COLO829 (cell line): ENCODE results near the gene PPP2R5B.
A peak's percentile ranks its signal among the peaks of the same experiment; 100 is the strongest.

Source experiments
- DNase-seq: peaks from one replicate; pipeline ENCODE4 v3.0.0; 2012; ENCODE audit warnings: low spot score

PPP2R5B gene

DNA sequence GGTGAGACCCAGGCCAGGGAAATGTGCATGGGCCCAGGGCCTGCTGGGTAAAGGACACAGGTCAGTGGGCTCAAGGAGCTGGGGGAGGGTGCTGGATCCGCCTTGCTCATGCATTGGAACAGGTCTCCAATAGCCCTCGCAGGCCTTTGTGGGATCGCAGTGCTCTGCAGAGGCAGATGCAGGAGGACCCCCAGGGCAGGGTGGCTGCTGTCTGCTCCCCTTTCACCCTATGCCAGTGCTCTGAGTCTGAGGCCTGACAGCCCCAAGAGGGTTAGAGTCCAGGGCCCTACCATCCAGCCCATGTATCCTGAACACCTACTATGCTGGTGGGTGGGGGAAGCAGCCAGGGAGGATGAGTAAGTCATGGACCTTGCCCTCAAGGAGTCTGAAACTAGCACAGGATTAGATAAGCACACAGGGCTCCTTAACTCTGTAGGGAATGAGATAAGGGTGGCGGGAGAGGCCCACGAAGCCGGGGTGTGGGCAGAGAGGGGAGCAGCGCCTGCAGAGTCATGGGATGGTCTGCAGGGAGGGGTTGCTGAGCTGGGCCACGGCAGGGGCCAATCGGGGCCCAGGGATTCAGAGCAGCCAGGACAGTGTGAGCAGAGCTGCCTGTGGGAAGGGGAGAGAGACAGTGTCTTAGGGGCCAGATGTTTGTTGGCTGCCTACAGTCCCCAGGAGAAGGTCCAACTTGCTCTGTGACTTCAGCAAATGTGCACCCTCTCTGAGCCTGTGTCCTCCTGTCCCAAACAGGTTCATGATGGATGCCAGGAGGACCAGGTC is 35.6 kb upstream of the PPP2R5B start:
- no peak for DNase-seq

DNA sequence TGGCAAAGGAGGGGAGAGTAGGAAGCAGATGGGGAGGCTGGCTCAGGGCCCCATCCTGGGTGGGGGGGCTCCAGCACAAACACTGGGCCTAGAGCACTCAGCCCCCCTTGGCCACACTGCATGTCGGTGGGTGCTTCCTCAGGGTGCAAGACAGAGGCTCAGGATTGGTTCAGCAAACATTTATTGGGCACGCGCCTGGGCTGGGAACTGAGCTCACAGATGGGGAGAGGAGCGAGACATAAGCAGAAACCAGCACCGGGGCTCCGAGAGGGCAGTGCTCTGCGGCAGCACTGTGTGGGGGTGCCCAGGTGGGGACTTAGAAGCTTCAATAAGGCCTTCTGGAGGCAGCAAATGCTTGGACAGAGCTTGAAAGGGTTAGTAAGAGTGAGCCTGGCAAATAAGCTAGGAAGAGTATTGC is 34.0 kb upstream of the PPP2R5B start:
- DNase-seq: no peak

GRCh38 chr11:64891215-64891848 is 33.2 kb upstream of the PPP2R5B start:
- no peak for DNase-seq

DNA sequence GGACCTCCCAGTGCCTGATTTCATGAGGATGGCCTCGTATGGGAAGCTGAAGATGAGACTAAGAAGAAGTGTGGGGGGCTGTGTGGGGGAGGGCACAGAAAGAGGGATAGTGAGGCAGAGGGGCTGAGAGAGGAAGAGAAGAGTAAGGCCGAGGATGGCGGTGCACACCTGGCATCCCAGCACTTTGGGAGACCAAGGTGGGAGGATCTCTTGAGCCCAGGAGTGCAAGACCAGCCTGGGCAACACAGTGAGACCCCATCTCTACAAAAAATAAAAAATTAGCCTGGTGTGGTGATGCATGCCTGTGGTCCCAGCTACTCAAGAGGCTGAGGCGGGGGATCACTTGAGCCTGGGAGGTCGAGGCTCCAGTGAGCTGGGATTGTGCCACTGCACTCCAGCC is 32.6 kb upstream of the PPP2R5B start:
- DNase-seq: no peak

- no peak for DNase-seq
Observed at GRCh38 chr11:64892411-64892831, 32.1 kb upstream of the PPP2R5B start.

GRCh38 chr11:64892838-64893193 is 31.7 kb upstream of the PPP2R5B start:
- no peak for DNase-seq

DNA sequence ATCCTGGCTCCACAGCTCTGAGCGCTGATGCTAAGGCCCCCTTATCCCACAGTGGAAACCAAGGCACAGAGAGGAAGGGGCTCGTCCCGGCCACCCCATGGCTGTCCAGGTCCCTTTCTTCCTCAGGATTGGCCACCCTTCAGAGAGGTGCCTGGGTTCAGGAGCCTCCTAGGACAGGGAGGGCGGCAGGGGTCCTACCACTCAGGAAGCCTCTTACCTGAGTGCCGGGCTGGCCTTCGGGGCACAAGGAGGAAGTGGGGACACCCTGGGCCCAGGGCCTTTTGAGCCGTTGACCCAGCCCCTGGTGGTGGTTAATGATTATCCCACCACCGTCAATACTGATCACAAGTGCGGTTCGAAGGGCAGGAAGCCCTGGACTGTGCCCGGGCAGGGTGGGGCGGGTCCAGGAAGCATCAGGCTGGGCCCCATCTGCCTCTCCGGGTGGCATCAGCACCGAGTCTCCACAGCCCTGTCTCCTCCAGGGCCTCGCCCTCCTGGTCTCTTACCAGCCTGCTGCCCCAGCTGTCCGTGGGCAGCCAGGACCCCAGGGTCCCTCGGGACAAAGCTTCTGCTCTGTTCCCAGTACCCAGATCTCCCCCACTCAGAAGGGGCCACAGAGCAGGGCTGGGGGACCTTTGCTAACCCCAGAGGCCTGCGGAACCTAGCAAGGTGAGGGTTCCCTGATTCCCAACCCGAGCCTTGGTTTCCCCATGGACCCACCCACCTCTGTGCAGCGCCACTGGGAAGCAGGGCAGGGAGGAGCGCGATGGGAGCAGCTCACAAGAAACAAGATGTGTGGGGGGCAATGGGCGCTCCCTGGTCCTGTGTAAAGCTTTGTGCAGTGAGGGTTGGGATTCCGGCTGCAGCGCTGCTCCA is 31.1 kb upstream of the PPP2R5B start:
- DNase-seq: no peak

DNA sequence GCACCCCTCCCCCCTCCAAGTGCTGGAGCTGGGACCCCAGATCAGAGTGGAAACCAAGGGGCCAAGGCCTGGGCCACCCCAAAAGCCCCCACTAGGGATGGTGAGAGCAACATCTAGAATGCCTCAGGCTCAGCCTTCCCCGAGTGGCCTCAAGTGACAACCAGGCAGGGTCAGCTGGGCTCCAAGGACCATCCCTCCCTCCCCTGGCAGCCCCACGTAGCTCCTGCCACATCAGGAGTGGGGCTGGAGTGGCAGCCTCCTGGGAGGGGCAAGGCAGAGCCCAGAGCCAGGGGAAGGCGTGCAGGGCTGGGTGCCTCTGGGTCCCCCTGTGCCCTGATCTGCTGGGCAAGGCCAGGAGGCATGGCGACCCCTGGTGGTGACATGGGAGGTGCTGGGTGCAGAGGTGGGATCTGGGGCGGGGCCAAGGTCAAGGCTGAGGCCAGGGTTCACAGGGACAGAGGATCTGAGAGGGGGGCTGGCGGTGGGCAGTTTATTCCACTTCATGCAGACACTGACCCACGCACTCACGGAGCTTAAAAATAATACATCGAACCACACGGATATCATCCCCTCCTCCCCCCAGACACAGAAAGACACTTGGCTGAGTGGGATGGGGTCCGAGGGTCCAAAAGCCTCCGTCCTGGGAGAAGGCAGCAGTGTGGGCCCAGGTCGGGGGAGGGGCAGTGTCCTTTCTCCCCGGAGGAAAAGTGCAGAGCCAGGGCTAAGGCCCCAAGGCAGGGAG is 30.2 kb upstream of the PPP2R5B start:
- peak; percentile 49 for DNase-seq

- DNase-seq: no peak
Observed at GRCh38 chr11:64894812-64895452, 29.6 kb upstream of the PPP2R5B start.

GRCh38 chr11:64896448-64897022 is 28.0 kb upstream of the PPP2R5B start:
- DNase-seq: no peak

DNA sequence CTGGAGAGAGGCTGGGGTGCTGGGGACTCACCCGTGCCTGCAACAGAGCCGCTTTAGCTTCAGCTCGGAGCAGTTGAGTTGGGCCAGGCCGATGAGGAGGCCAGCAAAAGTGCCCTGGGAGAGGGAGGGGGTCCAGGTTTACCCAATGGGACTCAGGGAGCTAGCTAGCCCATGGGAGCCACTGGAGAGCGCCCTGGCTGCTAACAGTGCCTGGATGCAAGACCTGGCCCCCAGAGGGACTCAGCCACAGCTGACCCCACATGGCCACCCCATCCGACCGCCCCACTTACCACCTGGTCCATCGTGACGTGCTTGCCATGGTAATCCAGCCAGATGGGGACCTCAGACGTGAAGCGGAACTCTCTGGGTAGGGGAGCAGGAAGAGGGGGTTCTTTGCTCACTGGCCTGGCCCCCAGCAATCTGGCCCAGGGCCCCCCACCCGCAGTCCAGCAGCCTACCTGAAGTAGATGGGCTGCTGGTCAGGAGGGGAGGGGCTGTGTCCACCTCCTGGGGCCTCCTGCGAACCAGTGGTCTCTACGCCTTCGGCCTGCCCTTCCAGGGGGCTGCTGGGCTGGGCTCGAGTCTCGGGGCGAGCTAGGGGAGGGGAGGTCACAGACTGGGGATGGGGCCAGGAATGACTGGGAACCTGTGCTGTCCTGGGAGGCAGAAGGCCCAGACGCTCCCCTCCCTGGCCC is 27.0 kb upstream of the PPP2R5B start:
- no peak for DNase-seq

- no peak for DNase-seq
Observed at GRCh38 chr11:64898076-64898445, 26.4 kb upstream of the PPP2R5B start.

- no peak for DNase-seq
Observed at GRCh38 chr11:64898541-64898940, 25.9 kb upstream of the PPP2R5B start.

- no peak for DNase-seq
Observed at GRCh38 chr11:64900263-64900678, 24.2 kb upstream of the PPP2R5B start.

DNA sequence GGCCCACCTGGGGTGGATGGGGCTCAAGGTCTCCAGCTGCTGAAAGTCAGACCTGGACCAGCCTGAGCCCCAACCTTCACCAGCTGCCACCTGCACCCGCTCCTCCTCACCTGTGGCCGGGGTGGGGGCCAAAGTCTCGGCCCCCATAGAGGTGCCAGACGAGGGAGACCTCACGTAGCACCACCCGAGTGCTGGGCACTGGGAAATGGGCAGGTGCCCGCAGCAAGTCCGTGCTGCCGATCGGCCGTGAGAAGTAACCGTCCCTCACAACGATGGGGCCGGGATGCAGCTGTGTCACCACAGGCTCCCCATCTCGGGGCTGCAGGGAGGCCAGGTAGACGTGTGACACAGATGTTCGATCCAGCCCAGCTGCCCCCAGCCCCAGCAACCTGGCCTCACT is 23.7 kb upstream of the PPP2R5B start:
- no peak for DNase-seq

GRCh38 chr11:64902102-64902900 is 22.2 kb upstream of the PPP2R5B start:
- no peak for DNase-seq

DNA sequence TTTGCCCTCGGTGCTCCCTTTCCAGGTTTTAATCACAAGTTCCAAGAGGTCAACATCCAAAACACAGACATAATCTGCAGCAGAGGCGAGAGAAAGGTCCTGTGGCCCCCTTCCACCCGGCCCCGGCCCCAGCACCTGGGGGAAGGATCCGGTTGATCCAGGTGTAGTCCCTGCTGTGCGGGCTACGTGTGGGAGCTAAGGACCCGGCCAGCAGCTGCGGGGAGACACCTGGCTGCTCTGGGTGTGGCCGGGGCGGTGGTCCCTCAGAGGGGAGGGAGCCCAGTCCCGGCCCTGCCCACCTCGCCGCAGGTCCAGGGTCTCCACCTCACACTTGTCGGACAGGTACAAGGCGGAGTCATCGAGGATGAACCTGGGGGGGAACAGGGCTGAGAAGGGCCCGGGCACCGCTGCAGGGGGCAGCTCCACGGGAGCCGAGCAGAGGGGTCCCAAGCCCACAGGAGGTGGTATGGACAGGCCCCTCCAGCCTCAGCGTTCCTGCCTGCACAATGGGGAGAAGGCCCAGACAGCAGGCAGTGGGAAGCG is 21.1 kb upstream of the PPP2R5B start:
- no peak for DNase-seq

DNA sequence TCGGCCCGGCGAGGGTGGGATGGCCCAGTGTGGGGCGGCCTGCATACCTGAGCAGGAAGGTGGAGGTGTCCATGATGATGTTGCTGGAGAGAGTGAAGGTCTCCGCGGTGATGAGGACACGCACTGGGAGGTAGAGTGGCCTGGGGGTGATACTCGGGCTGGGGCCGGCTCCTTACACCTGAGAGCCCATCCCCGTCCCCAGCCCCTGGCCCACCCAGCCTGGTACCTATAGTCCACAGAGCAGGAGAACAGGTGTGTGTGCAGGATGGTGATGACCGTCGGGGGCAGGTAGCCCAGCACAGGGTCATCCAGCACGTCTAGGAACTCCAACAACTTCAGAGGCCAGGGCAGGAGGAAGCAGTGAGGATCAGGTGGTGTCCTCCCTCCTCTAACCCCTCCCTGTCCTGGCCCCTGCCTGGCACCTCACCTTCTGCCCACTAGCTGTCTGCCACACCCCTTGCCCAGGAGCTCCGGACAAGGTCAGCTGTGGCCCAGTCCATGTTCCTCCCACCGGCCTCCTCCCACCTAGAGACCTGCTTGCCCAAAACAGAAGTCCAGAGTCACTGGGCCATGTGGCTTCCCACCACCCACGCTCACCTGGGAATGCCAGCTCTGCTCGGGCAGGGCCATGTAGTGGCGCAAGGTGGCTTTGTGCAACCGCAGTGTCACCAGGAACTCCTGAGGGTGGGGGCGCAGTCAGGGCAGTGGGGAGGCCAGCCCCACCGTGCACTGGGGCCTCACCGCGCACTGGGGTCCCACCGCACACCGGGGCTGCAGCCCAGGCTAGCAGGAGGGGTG is 18.8 kb upstream of the PPP2R5B start:
- no peak for DNase-seq

GRCh38 chr11:64906314-64906635 is 18.2 kb upstream of the PPP2R5B start:
- DNase-seq: no peak
